H1 (cell line): ENCODE results near the gene NEK11. TPM values are rescaled to one million over a fixed set of nuclear protein-coding genes. Genes with fewer than 3 reads are reported as not detected.

Experiments used
- CTCF ChIA-PET: fragments of 300-600 bp; sonication (Branson Sonifier 250); formaldehyde crosslinking; loops from one replicate; lab custom pipeline; 2021; ENCODE audit not compliant: partially characterized antibody; lab: Charles Lee
- POLR2A ChIA-PET: fragments of 300-600 bp; sonication (Branson Sonifier 250); formaldehyde crosslinking; loops from one replicate; lab custom pipeline; 2021; ENCODE audit warnings: inconsistent platforms; ENCODE audit not compliant: partially characterized antibody; lab: Charles Lee
- DNase-seq, 2 experiments: peaks; one replicate each; pipeline versions ENCODE4 v3.0.0 to v3.0.0-alpha.2; 2010 to 2022; ENCODE audit warnings: low spot score in 2 of 2, low read depth in 1 of 2, mixed read lengths in 1 of 2
- FAIRE-seq: peaks from 2 replicates; lab custom pipeline; 2011; peaks lifted over from hg19 to GRCh38; lab: Jason Lieb, UNC
- H2AFZ ChIP-seq: 2 replicates; pipeline ENCODE4 v1.8.1; 2012; ENCODE audit warnings: low read length, inconsistent platforms
- H2AK5ac ChIP-seq: 2 replicates; pipeline ENCODE4 v1.6.1; 2013; ENCODE audit warnings: low read depth, low read length
- H2BK120ac ChIP-seq: replicated peaks from 2 replicates; pipeline ENCODE3; 2013; ENCODE audit warnings: low read depth, low read length, inconsistent platforms
- H2BK12ac ChIP-seq: 2 replicates; pipeline ENCODE4 v1.6.1; 2013; ENCODE audit warnings: low read depth, low read length
- H2BK15ac ChIP-seq: 2 replicates; pipeline ENCODE4 v1.6.1; 2013; ENCODE audit warnings: low read length
- H2BK20ac ChIP-seq: 2 replicates; pipeline ENCODE4 v1.6.1; 2013; ENCODE audit warnings: low read length
- H2BK5ac ChIP-seq: 2 replicates; pipeline ENCODE4 v1.6.1; 2013; ENCODE audit warnings: low read depth, low read length
- H3K14ac ChIP-seq: 2 replicates; pipeline ENCODE4 v1.6.1; 2013; ENCODE audit warnings: inconsistent platforms; ENCODE audit not compliant: insufficient read length
- H3K18ac ChIP-seq: 2 replicates; pipeline ENCODE4 v1.6.1; 2013; ENCODE audit warnings: low read length; ENCODE audit errors: extremely low read depth
- H3K23ac ChIP-seq: 2 replicates; pipeline ENCODE4 v1.6.1; 2013; ENCODE audit warnings: inconsistent platforms; ENCODE audit not compliant: insufficient read length
- H3K23me2 ChIP-seq: 2 replicates; pipeline ENCODE4 v1.6.1; 2013; ENCODE audit warnings: low read depth, low read length
- H3K27ac ChIP-seq: 2 replicates; pipeline ENCODE4 v1.6.1; 2011; ENCODE audit warnings: low read depth, low read length, inconsistent platforms
- H3K27me3 ChIP-seq, 4 experiments: replicated peaks in 1 of 4; 1 replicate in 1 of 4; 2 replicates in 3 of 4; pipeline versions ENCODE4 v1.6.1 to v1.8.1; 2011 to 2013; ENCODE audit warnings: low read length in 3 of 4, mild to moderate bottlenecking in 3 of 4, inconsistent platforms in 2 of 4, mixed read lengths in 2 of 4, moderate library complexity in 1 of 4; ENCODE audit not compliant: control insufficient read depth in 3 of 4, insufficient read depth in 3 of 4; ENCODE audit errors: extremely low read depth in 1 of 4
- H3K36me3 ChIP-seq, 4 experiments: 2 replicates each; pipeline versions ENCODE4 v1.6.1 to v1.8.1; 2011 to 2013; ENCODE audit warnings: mild to moderate bottlenecking in 4 of 4, low read length in 3 of 4, moderate library complexity in 2 of 4, control low read depth in 1 of 4, inconsistent platforms in 1 of 4; ENCODE audit not compliant: insufficient read depth in 4 of 4, control insufficient read depth in 2 of 4
- H3K4ac ChIP-seq: replicated peaks from 2 replicates; pipeline ENCODE3; 2013; ENCODE audit warnings: low read length, low read depth, mixed read lengths, inconsistent platforms; ENCODE audit not compliant: insufficient read length
- H3K4me1 ChIP-seq, 4 experiments: replicated peaks in 1 of 4; 1 replicate in 1 of 4; 2 replicates in 3 of 4; pipeline versions ENCODE4 v1.6.1 to v1.8.1; 2011 to 2013; ENCODE audit warnings: low read length in 3 of 4, inconsistent platforms in 2 of 4, mixed read lengths in 1 of 4; ENCODE audit not compliant: insufficient read depth in 4 of 4, control insufficient read depth in 3 of 4
- H3K4me2 ChIP-seq, 2 experiments: 2 replicates each; pipeline versions ENCODE4 v1.6.1 to v1.8.1; 2011 to 2013; ENCODE audit warnings: low read depth in 2 of 2, low read length in 2 of 2, control low read depth in 1 of 2, inconsistent platforms in 1 of 2, mild to moderate bottlenecking in 1 of 2; ENCODE audit not compliant: insufficient read depth in 1 of 2
- H3K4me3 ChIP-seq, 4 experiments: fragments of 200-600, 300-600 bp in 1 of 4; sonication (generic), shearing (Covaris generic), sonication (Bioruptor Twin) in 1 of 4; 2 replicates each; pipeline versions ENCODE4 v1.5.1 to v1.8.1; 2011 to 2016; ENCODE audit warnings: low read length in 4 of 4, low read depth in 3 of 4, control low read depth in 2 of 4, inconsistent platforms in 2 of 4, mild to moderate bottlenecking in 2 of 4, mixed read lengths in 1 of 4, moderate library complexity in 1 of 4; ENCODE audit not compliant: insufficient read depth in 2 of 4; ENCODE audit errors: extremely low read depth in 1 of 4
- H3K56ac ChIP-seq: replicated peaks from 2 replicates; pipeline ENCODE3; 2013; ENCODE audit warnings: low read depth, mild to moderate bottlenecking, mixed read lengths, low read length, inconsistent platforms; ENCODE audit not compliant: insufficient read length
- H3K79me1 ChIP-seq: 2 replicates; pipeline ENCODE4 v1.6.1; 2013; ENCODE audit warnings: low read depth, low read length, control low read depth
- H3K79me2 ChIP-seq, 2 experiments: 2 replicates each; pipeline versions ENCODE4 v1.6.1 to v1.8.1; 2012 to 2013; ENCODE audit warnings: low read length in 2 of 2, mild to moderate bottlenecking in 2 of 2, inconsistent platforms in 1 of 2; ENCODE audit not compliant: insufficient read depth in 2 of 2, control insufficient read depth in 1 of 2
- H3K9ac ChIP-seq, 4 experiments: replicated peaks in 1 of 4; 1 replicate in 1 of 4; 2 replicates in 3 of 4; pipeline versions ENCODE4 v1.6.1 to v1.8.1; 2011 to 2013; ENCODE audit warnings: low read depth in 3 of 4, low read length in 3 of 4, control low read depth in 2 of 4, mild to moderate bottlenecking in 2 of 4, moderate library complexity in 2 of 4, inconsistent platforms in 1 of 4; ENCODE audit errors: extremely low read depth in 1 of 4
- H3K9me3 ChIP-seq, 2 experiments: 2 replicates each; pipeline versions ENCODE4 v1.6.1 to v1.8.1; 2012 to 2013; ENCODE audit warnings: mild to moderate bottlenecking in 2 of 2, moderate library complexity in 2 of 2, control low read depth in 1 of 2, inconsistent platforms in 1 of 2, low read depth in 1 of 2, low read length in 1 of 2, mixed read lengths in 1 of 2; ENCODE audit not compliant: insufficient read depth in 2 of 2
- H4K20me1 ChIP-seq, 2 experiments: replicated peaks in 1 of 2; 2 replicates each; pipeline versions ENCODE3 to v1.8.1; 2011 to 2013; ENCODE audit warnings: inconsistent platforms in 2 of 2, low read length in 2 of 2, mild to moderate bottlenecking in 1 of 2; ENCODE audit not compliant: insufficient read depth in 2 of 2, control insufficient read depth in 1 of 2
- H4K5ac ChIP-seq: 2 replicates; pipeline ENCODE4 v1.6.1; 2013; ENCODE audit warnings: low read length, low read depth, mixed read lengths, inconsistent platforms; ENCODE audit not compliant: insufficient read length
- H4K8ac ChIP-seq: 2 replicates; pipeline ENCODE4 v1.8.0; 2013; ENCODE audit warnings: mild to moderate bottlenecking, moderate library complexity, low read length, inconsistent platforms; ENCODE audit not compliant: insufficient read depth; ENCODE audit errors: extremely low read depth
- H4K91ac ChIP-seq: replicated peaks from 2 replicates; pipeline ENCODE3; 2013; ENCODE audit warnings: low read length, mixed read lengths, inconsistent platforms; ENCODE audit not compliant: insufficient read length
- HDAC2 ChIP-seq, 2 experiments: fragments of 300-600 bp in 1 of 2; sonication (generic) in 1 of 2; IDR thresholded peaks; 2 replicates each; pipeline ENCODE4 v1.6.1; 2011 to 2012; ENCODE audit warnings: low read depth in 2 of 2, low read length in 2 of 2, mild to moderate bottlenecking in 2 of 2, moderate library complexity in 2 of 2, borderline replicate concordance in 1 of 2, inconsistent platforms in 1 of 2
- MAFK ChIP-seq: IDR thresholded peaks from 2 replicates; pipeline ENCODE4 v1.6.1; 2012; ENCODE audit warnings: low read depth, mild to moderate bottlenecking, improper control_type of control experiment, low read length
- WGBS, 2 experiments: shearing (Covaris generic) in 1 of 2; methylation state at CpG; one replicate each; pipeline versions ENCODE4 v1.1.6 to v1.1.7; 2013 to 2015; ENCODE audit warnings: low lambda C conversion rate in 2 of 2, mixed read lengths in 2 of 2, inconsistent platforms in 1 of 2, low coverage in 1 of 2, missing lambda C conversion rate in 1 of 2; ENCODE audit not compliant: insufficient replicate concordance in 2 of 2, insufficient coverage in 1 of 2, insufficient read length in 1 of 2; ENCODE audit errors: extremely low coverage in 1 of 2, missing lambda C conversion rate in 1 of 2; 5-methylcytosine and 5-hydroxymethylcytosine counted together
- polyA plus RNA-seq, 7 experiments: library from polyadenylated mRNA; depleted of rRNA in 3 of 7; stranded (reverse) in 5 of 7; unstranded in 2 of 7; fragments of >200 nt in 5 of 7; fragments of 200-250 nt in 2 of 7; gene quantifications; 1 replicate in 5 of 7; 2 replicates in 1 of 7; 4 replicates in 1 of 7; pipeline versions ENCODE4 v1.2.1 to v1.2.3, GENCODE V29; 2011 to 2013; ENCODE audit warnings: missing spikeins in 2 of 7, mixed read lengths in 2 of 7
- total RNA-seq: library from RNA; stranded (reverse); fragmentation: NEBNext Ultra II Directional; extraction: Animal tissue kit (Norgen Biotek cat#: 25700); gene quantifications from 2 replicates; pipeline ENCODE4 v1.2.1, GENCODE V29; 2021

NEK11 gene
- total and polyA plus RNA-seq, 2 of the 8 experiments (the other 6 are each of a cell fraction or from before 2014, with no cell fraction given), result 0.60 TPM; not detected in 1

- Histone ChIP-seq H4K91ac (no peak overlapping the region), H4K8ac (no peak overlapping the region), H2BK120ac (no peak overlapping the region), H2BK5ac (no peak overlapping the region), H3K9ac (no peak overlapping the region), H3K23me2 (no peaks in the 10 kb centered on the region), H2AK5ac (no peak overlapping the region), H2BK12ac (no peak overlapping the region), H3K4me1 (peaks cover 0 to 3% (median 0%) of the 10 kb centered on the region in 4 experiments; a peak in 1 of 7 replicates), H3K4me3 (no peak overlapping the region), H2BK20ac (no peak overlapping the region), H3K4me2 (no peak overlapping the region), H2AFZ (no peak overlapping the region), H4K20me1 (no peaks in the 10 kb centered on the region), H3K79me1 (no peaks in the 10 kb centered on the region), H3K23ac (no peak overlapping the region), H3K9me3 (no peaks in the 10 kb centered on the region), H3K56ac (no peak overlapping the region), H4K5ac (no peak overlapping the region), H3K4ac (no peak overlapping the region), H2BK15ac (no peak overlapping the region), H3K14ac (no peak overlapping the region), H3K27ac (no peak overlapping the region), H3K18ac (no peak overlapping the region), H3K79me2 (no peaks in the 10 kb centered on the region), H3K27me3 (no peaks in the 10 kb centered on the region), H3K36me3 (no peaks in the 10 kb centered on the region)
- FAIRE-seq, result no peak
- ChIA-PET CTCF (no interaction called here), POLR2A (interaction anchor here (0.7 kb wide), 1 partner anchor 279 kb away, joined by 3 read pairs; no protein-coding TSS in a partner anchor)
- no peak for DNase-seq
- WGBS, 2 experiments, result 95% methylated on average over 3 of the region's 3 CpGs; no CpG with 5 or more reads in 1 of the 2 experiments
- no peak for TF ChIP-seq HDAC2 (IDR thresholded peaks at IDR 0.05; ENCODE audit: borderline replicate concordance in 1 of 2, low read depth in 2 of 2, low read length in 2 of 2)
- peak; percentile 82 for TF ChIP-seq MAFK
Measured at GRCh38 chr3:131222599-131222998, 195.9 kb downstream of the NEK11 start.
